SH-SY5Y (cell line): ENCODE measurements around the gene VASP.

Experiments
- GATA2 ChIP-seq: IDR thresholded peaks from 2 replicates; pipeline ENCODE4 v1.6.1; 2011; ENCODE audit warnings: mild to moderate bottlenecking, low read depth, low read length
- GATA3 ChIP-seq: IDR thresholded peaks from 2 replicates; pipeline ENCODE4 v1.6.1; 2011; ENCODE audit warnings: low read depth, mild to moderate bottlenecking, low read length, moderate library complexity

Gene VASP

GRCh38 chr19:45508861-45509691 lies 1.8 kb downstream of the VASP start:
- TF ChIP-seq GATA3 (no peak), GATA2 (no peak)

DNA sequence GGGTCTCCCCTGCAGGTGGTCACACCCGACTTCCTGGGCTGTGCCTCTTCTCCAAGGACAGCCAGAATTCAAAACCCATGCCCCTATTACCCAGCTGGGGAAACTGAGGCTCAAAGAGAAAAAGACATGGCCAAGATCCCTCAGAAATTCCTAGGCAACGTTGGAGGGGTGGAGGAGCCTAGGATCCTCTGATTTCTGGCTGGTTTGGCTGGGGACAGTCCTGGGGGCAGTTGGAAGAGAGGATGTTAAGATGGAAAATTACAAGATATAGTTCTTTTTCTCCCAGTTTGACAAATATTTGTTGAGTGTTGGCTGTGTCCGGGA lies 2.4 kb downstream of the VASP start:
- TF ChIP-seq GATA3 (no peak), GATA2 (no peak)

- no peak for TF ChIP-seq GATA3
- TF ChIP-seq GATA2: no peak
These were observed 3.8 kb downstream of the VASP start for GRCh38 chr19:45511074-45511473.

DNA sequence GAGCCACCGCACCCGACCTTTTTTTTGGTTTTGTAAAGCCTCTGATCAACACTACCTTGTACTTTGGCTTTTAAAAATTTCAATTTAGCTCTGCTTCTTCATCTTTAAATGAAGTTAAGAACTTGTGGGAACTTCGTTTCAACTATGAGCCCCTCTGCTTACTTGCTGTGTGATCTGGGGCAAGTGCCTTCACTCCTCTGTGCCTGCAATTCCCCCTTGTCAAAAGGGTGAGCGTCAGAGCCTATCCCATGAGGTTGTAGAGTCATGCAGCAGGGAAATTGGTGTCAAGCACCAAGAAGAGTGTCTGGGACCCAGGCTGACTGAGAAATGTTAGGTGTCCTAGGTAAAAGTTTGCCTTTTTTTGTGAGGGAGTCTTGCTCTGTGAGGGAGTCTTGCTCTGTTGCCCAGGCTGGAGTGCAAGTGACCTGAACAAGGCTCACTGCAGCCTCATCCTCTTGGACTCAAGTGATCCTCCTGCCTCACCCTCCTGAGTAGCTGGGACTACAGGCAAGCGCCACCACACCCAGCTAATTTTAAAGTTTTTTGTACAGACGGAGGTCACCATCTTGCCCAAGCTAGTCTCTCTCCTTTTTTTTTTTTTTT lies 5.7 kb downstream of the VASP start:
- TF ChIP-seq GATA3 (no peak), GATA2 (no peak)

- TF ChIP-seq GATA3 (no peak), GATA2 (no peak)
These were observed 7.2 kb downstream of the VASP start for GRCh38 chr19:45514376-45515051.

- TF ChIP-seq GATA3: no peak
- no peak for TF ChIP-seq GATA2
These were observed 7.9 kb downstream of the VASP start for GRCh38 chr19:45515081-45515624.

GRCh38 chr19:45515807-45516401 lies 8.6 kb downstream of the VASP start:
- TF ChIP-seq GATA2 (no peak), GATA3 (no peak)

- TF ChIP-seq GATA2: no peak
These were observed 10.0 kb downstream of the VASP start for GRCh38 chr19:45517238-45517637.

DNA sequence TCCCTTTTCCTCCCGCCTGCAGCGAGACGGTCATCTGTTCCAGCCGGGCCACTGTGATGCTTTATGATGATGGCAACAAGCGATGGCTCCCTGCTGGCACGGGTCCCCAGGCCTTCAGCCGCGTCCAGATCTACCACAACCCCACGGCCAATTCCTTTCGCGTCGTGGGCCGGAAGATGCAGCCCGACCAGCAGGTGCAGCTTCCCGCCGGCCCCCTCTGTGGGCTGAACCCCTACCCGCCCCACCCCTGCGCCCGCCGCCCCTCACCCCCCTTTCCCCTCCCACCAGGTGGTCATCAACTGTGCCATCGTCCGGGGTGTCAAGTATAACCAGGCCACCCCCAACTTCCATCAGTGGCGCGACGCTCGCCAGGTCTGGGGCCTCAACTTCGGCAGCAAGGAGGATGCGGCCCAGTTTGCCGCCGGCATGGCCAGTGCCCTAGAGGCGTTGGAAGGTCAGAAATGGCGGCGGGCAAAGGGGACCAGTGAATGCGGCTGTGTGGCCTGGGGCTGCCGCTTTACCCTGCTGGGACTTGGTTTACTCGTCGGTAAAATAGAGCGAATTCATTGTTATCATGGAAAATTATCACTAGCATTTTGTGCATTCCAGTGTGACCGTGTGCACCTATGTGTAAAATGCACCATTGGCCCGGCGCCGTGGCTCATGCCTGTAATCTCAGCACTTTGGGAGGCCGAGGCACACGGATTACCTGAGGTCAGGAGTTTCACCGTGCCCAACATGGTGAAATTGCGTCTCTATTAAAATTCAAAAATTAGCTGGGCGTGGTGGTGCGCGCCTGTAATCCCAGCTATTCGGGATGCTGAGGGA lies 10.6 kb downstream of the VASP start:
- TF ChIP-seq GATA3 (no peak), GATA2 (no peak)

GRCh38 chr19:45518469-45518826 lies 11.2 kb downstream of the VASP start:
- TF ChIP-seq GATA3 (no peak), GATA2 (no peak)

DNA sequence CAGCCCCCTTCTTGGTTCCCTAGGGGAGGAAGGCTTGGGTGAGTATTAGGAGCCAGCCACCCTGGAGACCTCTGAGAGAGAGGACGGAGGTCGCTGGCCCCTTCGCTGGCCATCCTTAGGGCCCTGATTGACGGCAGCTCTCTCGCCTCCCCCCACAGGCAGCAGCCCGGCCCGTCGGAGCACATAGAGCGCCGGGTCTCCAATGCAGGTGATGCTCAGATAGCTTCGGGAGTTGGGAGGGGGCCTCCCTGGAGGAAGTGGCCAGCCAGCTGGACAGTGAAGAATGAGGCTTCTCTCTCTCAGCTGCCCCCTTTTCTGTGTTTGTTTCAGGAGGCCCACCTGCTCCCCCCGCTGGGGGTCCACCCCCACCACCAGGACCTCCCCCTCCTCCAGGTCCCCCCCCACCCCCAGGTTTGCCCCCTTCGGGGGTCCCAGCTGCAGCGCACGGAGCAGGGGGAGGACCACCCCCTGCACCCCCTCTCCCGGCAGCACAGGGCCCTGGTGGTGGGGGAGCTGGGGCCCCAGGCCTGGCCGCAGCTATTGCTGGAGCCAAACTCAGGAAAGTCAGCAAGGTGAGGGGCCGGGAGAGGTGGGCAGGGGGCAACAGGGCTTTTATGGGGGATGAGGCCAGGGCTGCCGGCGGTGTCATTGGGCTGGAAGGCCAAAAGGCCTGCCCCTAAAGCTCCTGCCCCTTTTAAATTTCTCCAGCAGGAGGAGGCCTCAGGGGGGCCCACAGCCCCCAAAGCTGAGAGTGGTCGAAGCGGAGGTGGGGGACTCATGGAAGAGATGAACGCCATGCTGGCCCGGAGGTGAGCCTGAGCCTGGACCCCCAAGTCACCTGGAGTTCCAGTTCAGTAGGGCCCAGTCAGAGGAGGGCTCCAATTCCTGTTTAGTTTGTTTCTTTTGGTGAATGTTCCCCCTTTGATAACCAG lies 15.0 kb downstream of the VASP start:
- TF ChIP-seq GATA2 (no peak), GATA3 (no peak)

DNA sequence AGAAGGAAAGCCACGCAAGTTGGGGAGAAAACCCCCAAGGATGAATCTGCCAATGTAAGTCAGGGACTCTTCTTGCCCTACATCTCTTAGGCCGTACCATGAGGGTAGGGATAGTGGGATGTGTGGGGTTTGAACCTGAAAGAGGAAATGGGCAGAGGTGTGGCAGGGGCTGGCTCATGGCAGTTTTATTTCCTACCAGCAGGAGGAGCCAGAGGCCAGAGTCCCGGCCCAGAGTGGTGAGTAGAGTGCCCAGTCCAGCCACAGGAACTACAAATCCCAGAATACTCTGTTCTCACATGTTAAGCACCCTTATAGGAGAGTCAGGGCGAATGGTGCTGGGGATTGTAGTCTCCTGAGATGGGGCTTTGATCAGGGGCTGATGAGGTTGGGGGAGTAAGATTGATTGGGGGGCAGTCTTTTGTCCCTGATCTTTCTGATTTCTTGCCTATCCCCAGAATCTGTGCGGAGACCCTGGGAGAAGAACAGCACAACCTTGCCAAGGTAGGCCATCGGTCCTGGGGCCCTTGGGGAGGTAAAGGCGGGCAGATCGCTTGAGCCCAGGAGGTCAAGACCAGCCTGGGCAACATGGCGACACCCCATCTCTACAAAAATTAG lies 16.5 kb downstream of the VASP start:
- TF ChIP-seq GATA2 (no peak), GATA3 (no peak)

GRCh38 chr19:45524575-45525129 lies 17.4 kb downstream of the VASP start:
- TF ChIP-seq GATA3 (no peak), GATA2 (no peak)
